Measurements from ENCODE around the gene SGMS1. TPM values are rescaled to one million over a fixed set of nuclear protein-coding genes. Genes with fewer than 3 reads are reported as not detected.

The SGMS1 gene
- total RNA-seq, 4 donors from 2014 or later: 28.3 to 44.5 (median 41.7) TPM

- H3K27ac ChIP-seq: no peak overlapping the region
- in situ Hi-C loops (cut with MboI; ENCODE audit: low pct_ligation_motif_present in 1 of 4, low pct_unique_long_range_greater_than_20kb in 1 of 4, low sequenced_read_pairs in 3 of 4) (no loop called here), intact Hi-C loops (cut with DNase I; ENCODE audit: low total_unique reads) (no loop called here)
- H3K4me1 ChIP-seq: no peaks in the 10 kb centered on the region
- TF ChIP-seq CTCF (IDR thresholded peaks at IDR 0.05): no peak
- no peak for TF ChIP-seq EP300 (IDR thresholded peaks at IDR 0.05; ENCODE audit: low read depth)
- no peak for TF ChIP-seq POLR2A (IDR thresholded peaks at IDR 0.05)
- TF ChIP-seq POLR2AphosphoS5 (IDR thresholded peaks at IDR 0.05): no peak
- DNase-seq: no peak
- H3K9me3 ChIP-seq: no peaks in the 10 kb centered on the region
- WGBS, 2 donors (ENCODE audit: low coverage in 1 of 2): 96 to 100% methylated on average over 1 to 4 of the region's 4 CpGs
- no peak overlapping the region for H3K4me3 ChIP-seq
- no peaks in the 10 kb centered on the region for H3K27me3 ChIP-seq
- no peaks in the 10 kb centered on the region for H3K36me3 ChIP-seq
Measured at GRCh38 chr10:50590935-50591334, 32.8 kb downstream of the SGMS1 start.

GRCh38 chr10:50586740-50587088, 37.0 kb downstream of the SGMS1 start:
- intact Hi-C loops (cut with DNase I; ENCODE audit: low total_unique reads) (no loop called here), in situ Hi-C loops (cut with MboI; ENCODE audit: low pct_ligation_motif_present in 1 of 4, low pct_unique_long_range_greater_than_20kb in 1 of 4, low sequenced_read_pairs in 3 of 4) (no loop called here)
- Histone ChIP-seq H3K9me3 (no peaks in the 10 kb centered on the region), H3K4me1 (peaks cover 0 to 6% (median 0%) of the 10 kb centered on the region in 4 donors), H3K4me3 (no peak overlapping the region), H3K27me3 (no peaks in the 10 kb centered on the region), H3K27ac (no peak overlapping the region), H3K36me3 (no peaks in the 10 kb centered on the region)
- 81 to 91% methylated on average over 1 of the region's 1 CpG for WGBS, 2 donors (ENCODE audit: low coverage in 1 of 2)
- no peak for DNase-seq
- no peak for TF ChIP-seq EP300 (IDR thresholded peaks at IDR 0.05; ENCODE audit: low read depth)

DNA sequence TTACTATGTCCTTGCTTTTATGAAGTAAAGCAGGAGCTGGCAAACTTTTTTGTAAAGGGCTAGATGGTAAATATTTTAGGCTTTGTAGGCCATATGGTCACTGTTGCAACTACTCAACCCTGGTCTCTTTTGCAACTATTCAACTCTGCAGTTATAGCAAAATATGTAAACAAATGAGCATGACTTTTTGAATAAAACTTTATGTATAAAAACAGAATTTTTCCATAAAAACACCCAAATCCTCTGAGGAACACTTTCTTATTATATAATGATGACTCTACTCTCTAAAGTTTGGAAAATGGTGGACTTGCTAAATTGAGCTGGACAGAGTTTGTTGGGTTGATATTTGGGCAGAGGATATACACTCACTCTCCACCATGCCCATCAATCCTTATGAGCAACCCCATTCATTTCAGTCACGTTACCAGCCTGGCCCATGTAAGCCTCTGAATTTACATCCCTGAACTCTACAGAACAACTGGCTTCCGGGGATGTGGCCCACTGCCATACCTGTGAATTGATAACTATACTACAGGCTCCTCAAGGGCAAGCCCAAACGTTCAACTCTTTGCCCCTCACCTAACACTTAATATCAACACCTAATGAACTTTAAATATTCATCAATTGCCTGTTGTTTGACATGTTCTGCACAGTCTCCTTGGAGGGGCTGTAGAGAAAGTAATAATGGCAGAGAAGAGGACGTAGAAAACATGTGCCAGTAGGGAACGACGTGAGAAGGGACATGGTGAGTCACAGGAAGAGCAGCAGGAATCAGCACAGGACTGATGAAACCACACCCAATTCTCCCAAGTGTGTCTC, 37.6 kb downstream of the SGMS1 start:
- in situ Hi-C loops (cut with MboI; ENCODE audit: low pct_ligation_motif_present in 1 of 4, low pct_unique_long_range_greater_than_20kb in 1 of 4, low sequenced_read_pairs in 3 of 4): no loop called here
- Histone ChIP-seq H3K4me1 (peaks cover 0 to 7% (median 2%) of the 10 kb centered on the region in 4 donors), H3K27ac (no peak overlapping the region), H3K4me3 (no peak overlapping the region), H3K27me3 (no peaks in the 10 kb centered on the region), H3K9me3 (no peaks in the 10 kb centered on the region), H3K36me3 (no peaks in the 10 kb centered on the region)
- TF ChIP-seq CTCF (IDR thresholded peaks at IDR 0.05) (no peak), POLR2A (IDR thresholded peaks at IDR 0.05) (no peak), POLR2AphosphoS5 (IDR thresholded peaks at IDR 0.05) (no peak), EP300 (IDR thresholded peaks at IDR 0.05; ENCODE audit: low read depth) (no peak)
- intact Hi-C loops (cut with DNase I; ENCODE audit: low total_unique reads): no loop called here
- 87 to 90% methylated on average over 5 to 6 of the region's 6 CpGs for WGBS, 2 donors (ENCODE audit: low coverage in 1 of 2)
- no peak for DNase-seq

DNA sequence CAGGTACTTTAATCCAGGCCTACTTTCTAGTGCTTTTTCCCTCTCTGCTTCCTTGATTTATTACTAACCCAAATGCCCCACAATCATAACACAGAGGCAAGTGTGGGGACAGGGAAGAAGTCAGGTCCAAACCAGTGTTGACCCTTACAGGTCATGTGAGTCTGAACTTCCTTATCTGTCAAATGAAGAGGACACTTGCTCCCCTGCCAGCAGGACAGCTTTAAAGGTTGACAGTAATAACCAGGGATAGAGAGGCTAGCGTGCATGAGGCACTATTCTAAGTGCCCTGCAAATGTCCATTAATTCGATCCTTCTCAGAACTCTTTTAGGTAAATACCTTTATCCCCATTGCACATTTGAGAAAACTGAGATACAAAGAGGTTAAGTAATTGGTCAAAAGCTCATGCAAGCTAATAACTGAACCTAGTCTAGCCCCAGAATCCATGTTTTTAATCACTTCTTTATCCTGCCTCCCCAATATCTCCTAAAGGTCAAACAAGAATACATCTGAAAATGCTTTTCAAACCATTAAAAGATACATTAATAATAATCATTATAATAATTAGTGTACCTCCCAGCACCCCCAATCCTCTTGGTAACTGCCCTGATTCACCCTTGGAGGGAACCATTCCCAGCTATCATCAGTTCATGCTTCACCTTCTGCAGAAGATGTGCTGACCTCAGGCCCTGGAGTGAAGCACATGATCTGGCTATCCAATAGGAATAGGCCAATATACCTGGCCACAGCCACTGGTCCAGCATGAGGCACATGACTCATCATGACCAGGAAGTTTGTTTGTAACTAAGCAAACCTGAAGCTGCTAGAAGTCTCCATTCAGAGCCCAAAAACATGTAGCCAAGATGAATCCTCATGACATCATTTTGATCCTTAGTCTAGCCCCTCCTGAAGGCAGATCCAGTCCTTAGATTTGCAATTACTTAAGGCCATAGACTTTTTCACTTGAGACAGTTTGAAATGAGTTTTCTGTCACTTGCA, 40.7 kb downstream of the SGMS1 start:
- 87% methylated on average over 2 of the region's 2 CpGs; no CpG with 5 or more reads in 1 of the 2 donors for WGBS, 2 donors (ENCODE audit: low coverage in 1 of 2)

More for the DNA sequence above, 40.7 kb downstream of the SGMS1 start:
- peaks cover 7 to 36% (median 23%) of the 10 kb centered on the region in 4 donors for H3K4me1 ChIP-seq
- DNase-seq: no peak
- TF ChIP-seq POLR2A (IDR thresholded peaks at IDR 0.05): no peak
- TF ChIP-seq EP300 (IDR thresholded peaks at IDR 0.05; ENCODE audit: low read depth): no peak
- TF ChIP-seq POLR2AphosphoS5 (IDR thresholded peaks at IDR 0.05): no peak
- no peak for TF ChIP-seq CTCF (IDR thresholded peaks at IDR 0.05)
- intact Hi-C loops (cut with DNase I; ENCODE audit: low total_unique reads) (no loop called here), in situ Hi-C loops (cut with MboI; ENCODE audit: low pct_ligation_motif_present in 1 of 4, low pct_unique_long_range_greater_than_20kb in 1 of 4, low sequenced_read_pairs in 3 of 4) (no loop called here)
- H3K36me3 ChIP-seq: no peaks in the 10 kb centered on the region
- H3K9me3 ChIP-seq: no peaks in the 10 kb centered on the region
- no peak overlapping the region for H3K27ac ChIP-seq
- no peaks in the 10 kb centered on the region for H3K27me3 ChIP-seq
- no peak overlapping the region for H3K4me3 ChIP-seq

Measured in transverse colon (tissue), 4 donors.